ENCODE results near the gene PTPRA.
"Not testable (repeated sequence)": the region's sequence is repeated elsewhere in the genome, so short reads cannot be mapped to it uniquely, and the experiment has no call there.

The PTPRA gene

GRCh38 chr20:2995796-2996195, 122.5 kb downstream of the PTPRA start:
- DNase-seq (ENCODE audit: low read depth), result no peak

GRCh38 chr20:2998728-2999127, 125.4 kb downstream of the PTPRA start:
- DNase-seq (ENCODE audit: low read depth), result no peak

GRCh38 chr20:3000852-3001523, 127.7 kb downstream of the PTPRA start:
- DNase-seq (ENCODE audit: low read depth), result peak; percentile 73

- DNase-seq (ENCODE audit: low read depth), result no peak
These were observed 130.1 kb downstream of the PTPRA start for GRCh38 chr20:3003416-3003815.

- peak; percentile 76 for DNase-seq (ENCODE audit: low read depth)
These were observed 137.9 kb downstream of the PTPRA start for GRCh38 chr20:3010985-3011723.

- no peak for DNase-seq (ENCODE audit: low read depth)
These were observed 138.5 kb downstream of the PTPRA start for GRCh38 chr20:3011752-3012151.

- DNase-seq (ENCODE audit: low read depth), result no peak
These were observed 140.5 kb downstream of the PTPRA start for GRCh38 chr20:3013771-3014170.

- no peak for DNase-seq (ENCODE audit: low read depth)
These were observed 140.9 kb downstream of the PTPRA start for GRCh38 chr20:3014179-3014578.

- no peak for DNase-seq (ENCODE audit: low read depth)
These were observed 141.4 kb downstream of the PTPRA start for GRCh38 chr20:3014662-3015061.

GRCh38 chr20:3015302-3015701, 142.0 kb downstream of the PTPRA start:
- DNase-seq (ENCODE audit: low read depth), result not testable (repeated sequence)

GRCh38 chr20:3021327-3021726, 148.0 kb downstream of the PTPRA start:
- no peak for DNase-seq (ENCODE audit: low read depth)

GRCh38 chr20:3021777-3022176, 148.5 kb downstream of the PTPRA start:
- no peak for DNase-seq (ENCODE audit: low read depth)

- DNase-seq (ENCODE audit: low read depth), result not testable (repeated sequence)
These were observed 149.5 kb downstream of the PTPRA start for GRCh38 chr20:3022559-3023490.

- no peak for DNase-seq (ENCODE audit: low read depth)
These were observed 154.7 kb downstream of the PTPRA start for GRCh38 chr20:3027987-3028386.

- DNase-seq (ENCODE audit: low read depth), result no peak
These were observed 158.4 kb downstream of the PTPRA start for GRCh38 chr20:3031524-3032147.

GRCh38 chr20:3032624-3033023, 159.3 kb downstream of the PTPRA start:
- DNase-seq (ENCODE audit: low read depth), result no peak

- no peak for DNase-seq (ENCODE audit: low read depth)
These were observed 164.4 kb downstream of the PTPRA start for GRCh38 chr20:3037654-3038053.

GRCh38 chr20:3038454-3038853, 165.2 kb downstream of the PTPRA start:
- no peak for DNase-seq (ENCODE audit: low read depth)

- DNase-seq (ENCODE audit: low read depth), result no peak
These were observed 166.1 kb downstream of the PTPRA start for GRCh38 chr20:3039426-3039825.

- no peak for DNase-seq (ENCODE audit: low read depth)
These were observed 166.8 kb downstream of the PTPRA start for GRCh38 chr20:3040086-3040485.

- peak; percentile 13 for DNase-seq (ENCODE audit: low read depth)
These were observed 168.7 kb downstream of the PTPRA start for GRCh38 chr20:3041854-3042409.

GRCh38 chr20:3042625-3043024, 169.3 kb downstream of the PTPRA start:
- DNase-seq (ENCODE audit: low read depth), result no peak

All from iris pigment epithelial cell (primary cell).